Stimulated activated CD8-positive, alpha-beta memory T cell treated with anti-CD3 and anti-CD28 coated beads, Interleukin-2, amount 100 ng/mL, for 1 hour (primary cell): ENCODE measurements around the gene LOXHD1.
A peak's percentile ranks its signal among the peaks of the same experiment; 100 is the strongest.

Source experiments
- DNase-seq, 2 donors: peaks; one replicate each; pipeline ENCODE4 v3.0.0-alpha.2; 2020; ENCODE audit warnings: low read depth in 2 of 2

LOXHD1 gene

GRCh38 chr18:46542545-46542944 lies 114.5 kb downstream of the LOXHD1 start:
- no peak for DNase-seq

GRCh38 chr18:46541626-46542189 lies 115.3 kb downstream of the LOXHD1 start:
- no peak for DNase-seq

- DNase-seq = no peak
These were observed 118.6 kb downstream of the LOXHD1 start for GRCh38 chr18:46538376-46538775.

- DNase-seq = no peak
These were observed 120.7 kb downstream of the LOXHD1 start for GRCh38 chr18:46536215-46536874.

GRCh38 chr18:46531482-46531881 lies 125.5 kb downstream of the LOXHD1 start:
- DNase-seq = no peak

GRCh38 chr18:46528037-46528436 lies 129.0 kb downstream of the LOXHD1 start:
- DNase-seq = no peak

GRCh38 chr18:46519870-46520269 lies 137.2 kb downstream of the LOXHD1 start:
- no peak for DNase-seq

GRCh38 chr18:46518438-46518837 lies 138.6 kb downstream of the LOXHD1 start:
- no peak for DNase-seq

GRCh38 chr18:46516555-46516954 lies 140.5 kb downstream of the LOXHD1 start:
- DNase-seq = no peak

GRCh38 chr18:46510386-46510785 lies 146.6 kb downstream of the LOXHD1 start:
- no peak for DNase-seq

- DNase-seq = no peak
These were observed 147.5 kb downstream of the LOXHD1 start for GRCh38 chr18:46509530-46509929.

GRCh38 chr18:46506974-46507586 lies 149.9 kb downstream of the LOXHD1 start:
- DNase-seq = no peak

GRCh38 chr18:46502444-46502843 lies 154.6 kb downstream of the LOXHD1 start:
- DNase-seq = no peak

GRCh38 chr18:46497129-46497528 lies 159.9 kb downstream of the LOXHD1 start:
- DNase-seq = no peak

- no peak for DNase-seq
These were observed 168.4 kb downstream of the LOXHD1 start for GRCh38 chr18:46488471-46489213.

- no peak for DNase-seq
These were observed 171.3 kb downstream of the LOXHD1 start for GRCh38 chr18:46485675-46486194.

GRCh38 chr18:46484971-46485370 lies 172.0 kb downstream of the LOXHD1 start:
- no peak for DNase-seq

GRCh38 chr18:46482831-46483230 lies 174.2 kb downstream of the LOXHD1 start:
- DNase-seq = no peak

GRCh38 chr18:46481847-46482245 lies 175.2 kb downstream of the LOXHD1 start:
- no peak for DNase-seq

GRCh38 chr18:46481048-46481846 lies 175.8 kb downstream of the LOXHD1 start:
- peak; percentile 9 to 11 for DNase-seq

- no peak for DNase-seq
These were observed 176.8 kb downstream of the LOXHD1 start for GRCh38 chr18:46480226-46480625.

- DNase-seq = no peak
These were observed 178.2 kb downstream of the LOXHD1 start for GRCh38 chr18:46478796-46479195.
